Measurements from ENCODE around the gene PMEPA1.

Gene PMEPA1

DNA sequence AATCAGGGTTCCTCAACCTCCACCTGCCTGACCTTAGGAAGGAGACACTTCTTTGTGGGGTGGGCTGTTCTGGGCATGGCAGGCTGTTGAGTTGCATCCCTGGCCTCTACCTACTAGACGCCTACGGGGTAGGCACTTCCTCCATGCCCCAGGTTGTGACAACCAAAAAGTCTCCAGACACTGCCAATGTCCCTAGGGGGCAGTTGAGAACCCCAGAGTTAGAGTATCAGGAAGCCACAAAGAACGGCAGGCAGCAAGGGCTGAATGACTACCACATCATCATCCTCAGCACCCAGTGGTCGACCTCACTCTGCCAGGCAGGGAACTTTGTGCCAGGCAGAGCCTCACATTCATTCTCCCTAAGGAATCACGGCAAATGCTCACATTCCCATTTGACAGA, 21.5 kb downstream of the PMEPA1 start:
- H3K4me1 ChIP-seq (ENCODE audit: low read length), result peaks cover under 1% of the 10 kb centered on the region; the same call in 1 of the 2 replicates
- H3K9ac ChIP-seq (ENCODE audit: low read length), result no peak overlapping the region
- no peak overlapping the region for H2AFZ ChIP-seq (ENCODE audit: low read depth, low read length)
- H3K36me3 ChIP-seq (replicated peaks; ENCODE audit: low read depth, low read length), result no peaks in the 10 kb centered on the region
- no peak overlapping the region for H3K4me3 ChIP-seq (ENCODE audit: low read length)
- H3K4me2 ChIP-seq (ENCODE audit: low read length), result no peak overlapping the region
- H3K27me3 ChIP-seq (ENCODE audit: low read depth, low read length), result peaks cover 97% of the 10 kb centered on the region
- H3K79me2 ChIP-seq (ENCODE audit: low read length), result no peaks in the 10 kb centered on the region
- H3K9me3 ChIP-seq (ENCODE audit: insufficient read depth, low read length), result no peaks in the 10 kb centered on the region
- H4K20me1 ChIP-seq (ENCODE audit: insufficient read depth, low read length), result no peaks in the 10 kb centered on the region
- TF ChIP-seq, protein P1, sequence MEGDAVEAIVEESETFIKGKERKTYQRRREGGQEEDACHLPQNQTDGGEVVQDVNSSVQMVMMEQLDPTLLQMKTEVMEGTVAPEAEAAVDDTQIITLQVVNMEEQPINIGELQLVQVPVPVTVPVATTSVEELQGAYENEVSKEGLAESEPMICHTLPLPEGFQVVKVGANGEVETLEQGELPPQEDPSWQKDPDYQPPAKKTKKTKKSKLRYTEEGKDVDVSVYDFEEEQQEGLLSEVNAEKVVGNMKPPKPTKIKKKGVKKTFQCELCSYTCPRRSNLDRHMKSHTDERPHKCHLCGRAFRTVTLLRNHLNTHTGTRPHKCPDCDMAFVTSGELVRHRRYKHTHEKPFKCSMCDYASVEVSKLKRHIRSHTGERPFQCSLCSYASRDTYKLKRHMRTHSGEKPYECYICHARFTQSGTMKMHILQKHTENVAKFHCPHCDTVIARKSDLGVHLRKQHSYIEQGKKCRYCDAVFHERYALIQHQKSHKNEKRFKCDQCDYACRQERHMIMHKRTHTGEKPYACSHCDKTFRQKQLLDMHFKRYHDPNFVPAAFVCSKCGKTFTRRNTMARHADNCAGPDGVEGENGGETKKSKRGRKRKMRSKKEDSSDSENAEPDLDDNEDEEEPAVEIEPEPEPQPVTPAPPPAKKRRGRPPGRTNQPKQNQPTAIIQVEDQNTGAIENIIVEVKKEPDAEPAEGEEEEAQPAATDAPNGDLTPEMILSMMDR (IDR thresholded peaks at IDR 0.05; ENCODE audit: low read depth, low read length), result no peak
- no peak for TF ChIP-seq EZH2phosphoT487 (IDR thresholded peaks at IDR 0.05; ENCODE audit: low read depth)
- H3K27ac ChIP-seq (ENCODE audit: low read length), result no peak overlapping the region

- H3K4me1 ChIP-seq (ENCODE audit: low read length), result peaks cover 12% of the 10 kb centered on the region
- no peak overlapping the region for H3K9ac ChIP-seq (ENCODE audit: low read length)
- H3K79me2 ChIP-seq (ENCODE audit: low read length), result no peaks in the 10 kb centered on the region
- no peak overlapping the region for H3K4me2 ChIP-seq (ENCODE audit: low read length)
- no peaks in the 10 kb centered on the region for H4K20me1 ChIP-seq (ENCODE audit: insufficient read depth, low read length)
- TF ChIP-seq, protein P1 (IDR thresholded peaks at IDR 0.05; ENCODE audit: low read depth, low read length), result no peak
- no peak for TF ChIP-seq EZH2phosphoT487 (IDR thresholded peaks at IDR 0.05; ENCODE audit: low read depth)
- no peak overlapping the region for H3K4me3 ChIP-seq (ENCODE audit: low read length)
- H3K27me3 ChIP-seq (ENCODE audit: low read depth, low read length), result peaks cover 98% of the 10 kb centered on the region
- H3K36me3 ChIP-seq (replicated peaks; ENCODE audit: low read depth, low read length), result no peaks in the 10 kb centered on the region
- H3K27ac ChIP-seq (ENCODE audit: low read length), result no peak overlapping the region
- no peaks in the 10 kb centered on the region for H3K9me3 ChIP-seq (ENCODE audit: insufficient read depth, low read length)
- H2AFZ ChIP-seq (ENCODE audit: low read depth, low read length), result no peak overlapping the region
Observed at GRCh38 chr20:57686931-57687652, 22.7 kb downstream of the PMEPA1 start.

GRCh38 chr20:57685146-57685758, 24.6 kb downstream of the PMEPA1 start:
- Histone ChIP-seq H3K9ac (ENCODE audit: low read length) (no peak overlapping the region), H3K4me3 (ENCODE audit: low read length) (no peak overlapping the region), H3K4me2 (ENCODE audit: low read length) (no peak overlapping the region), H2AFZ (ENCODE audit: low read depth, low read length) (no peak overlapping the region), H4K20me1 (ENCODE audit: insufficient read depth, low read length) (no peaks in the 10 kb centered on the region), H3K9me3 (ENCODE audit: insufficient read depth, low read length) (no peaks in the 10 kb centered on the region), H3K27ac (ENCODE audit: low read length) (no peak overlapping the region), H3K27me3 (ENCODE audit: low read depth, low read length) (peaks cover 87% of the 10 kb centered on the region), H3K79me2 (ENCODE audit: low read length) (no peaks in the 10 kb centered on the region), H3K4me1 (ENCODE audit: low read length) (peaks cover 31% of the 10 kb centered on the region), H3K36me3 (replicated peaks; ENCODE audit: low read depth, low read length) (no peaks in the 10 kb centered on the region)
- TF ChIP-seq, protein P1 (IDR thresholded peaks at IDR 0.05; ENCODE audit: low read depth, low read length), result no peak
- no peak for TF ChIP-seq EZH2phosphoT487 (IDR thresholded peaks at IDR 0.05; ENCODE audit: low read depth)

DNA sequence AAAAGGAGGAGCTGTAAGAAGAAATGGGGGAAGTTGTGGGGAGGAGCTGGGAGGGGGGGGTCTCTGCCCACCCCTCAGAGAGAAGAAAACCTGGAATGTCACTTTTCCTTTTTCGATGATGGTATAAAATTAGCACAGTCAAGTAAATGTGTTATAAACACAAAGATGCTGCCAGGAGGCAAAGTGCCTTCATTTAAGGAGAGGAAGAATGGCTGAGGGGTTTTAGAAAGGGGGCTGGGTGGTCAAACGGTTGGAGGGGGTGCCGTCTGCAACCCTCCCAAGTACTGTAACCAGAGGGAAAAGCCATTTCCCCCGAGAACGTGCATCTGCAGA, 25.0 kb downstream of the PMEPA1 start:
- Histone ChIP-seq H3K27ac (ENCODE audit: low read length) (no peak overlapping the region), H3K4me3 (ENCODE audit: low read length) (no peak overlapping the region), H3K27me3 (ENCODE audit: low read depth, low read length) (peaks cover 84% of the 10 kb centered on the region), H4K20me1 (ENCODE audit: insufficient read depth, low read length) (no peaks in the 10 kb centered on the region), H3K36me3 (replicated peaks; ENCODE audit: low read depth, low read length) (no peaks in the 10 kb centered on the region), H3K4me2 (ENCODE audit: low read length) (no peak overlapping the region), H3K9me3 (ENCODE audit: insufficient read depth, low read length) (no peaks in the 10 kb centered on the region), H3K9ac (ENCODE audit: low read length) (no peak overlapping the region), H3K79me2 (ENCODE audit: low read length) (no peaks in the 10 kb centered on the region), H2AFZ (ENCODE audit: low read depth, low read length) (no peak overlapping the region), H3K4me1 (ENCODE audit: low read length) (peaks cover 36% of the 10 kb centered on the region)
- TF ChIP-seq, protein P1 (IDR thresholded peaks at IDR 0.05; ENCODE audit: low read depth, low read length), result no peak
- no peak for TF ChIP-seq EZH2phosphoT487 (IDR thresholded peaks at IDR 0.05; ENCODE audit: low read depth)

Data from OCI-LY3 (cell line).